Measurements from ENCODE around the gene SERBP1.
"Not testable (repeated sequence)": the region's sequence is repeated elsewhere in the genome, so short reads cannot be mapped to it uniquely, and the experiment has no call there.

Gene SERBP1

DNA sequence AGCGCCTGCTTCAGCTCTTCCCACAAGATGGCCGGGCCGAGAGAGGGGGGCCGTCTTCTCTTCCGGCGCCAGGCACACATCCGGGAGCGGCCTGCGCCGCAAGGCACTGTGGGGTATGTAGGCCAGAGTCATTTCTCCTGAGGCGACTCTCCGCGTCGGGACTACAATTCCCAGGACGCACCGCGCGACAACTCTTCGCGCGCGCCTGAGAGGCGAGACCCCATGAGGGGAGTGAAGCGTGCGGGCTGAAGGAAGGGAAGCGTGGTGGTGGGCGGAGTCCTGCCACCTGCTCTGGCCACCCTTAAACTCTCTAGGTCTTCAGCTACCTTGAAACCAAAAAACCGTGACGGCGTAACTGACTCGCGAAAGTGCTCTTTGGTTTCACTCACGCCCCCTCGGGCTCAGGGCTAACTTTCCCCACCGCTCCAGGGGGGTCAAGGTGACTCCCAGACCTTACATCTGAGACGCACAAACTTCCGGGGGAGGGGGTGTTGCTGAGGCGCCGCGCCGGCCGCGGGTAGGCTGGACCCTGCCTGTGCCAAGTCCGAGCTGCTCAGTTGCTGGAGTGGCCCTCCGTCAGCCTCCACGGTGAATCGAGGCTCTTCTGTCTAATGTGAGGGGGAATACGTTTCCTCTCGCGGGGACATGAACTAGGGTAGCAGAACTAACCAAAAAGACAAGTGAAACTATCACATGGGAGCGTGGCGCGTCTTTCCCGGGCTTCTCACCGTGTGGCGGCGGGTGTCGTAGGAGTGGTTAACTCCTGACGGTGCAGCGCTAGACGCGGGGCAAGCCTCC lies at the start of gene SERBP1:
SERBP1 (minus strand) TSS at position 45 of the 798 bp plus-strand sequence. CDS start 102 bp downstream, outside the sequence.
- peak; percentile 69 for DNase-seq

DNA sequence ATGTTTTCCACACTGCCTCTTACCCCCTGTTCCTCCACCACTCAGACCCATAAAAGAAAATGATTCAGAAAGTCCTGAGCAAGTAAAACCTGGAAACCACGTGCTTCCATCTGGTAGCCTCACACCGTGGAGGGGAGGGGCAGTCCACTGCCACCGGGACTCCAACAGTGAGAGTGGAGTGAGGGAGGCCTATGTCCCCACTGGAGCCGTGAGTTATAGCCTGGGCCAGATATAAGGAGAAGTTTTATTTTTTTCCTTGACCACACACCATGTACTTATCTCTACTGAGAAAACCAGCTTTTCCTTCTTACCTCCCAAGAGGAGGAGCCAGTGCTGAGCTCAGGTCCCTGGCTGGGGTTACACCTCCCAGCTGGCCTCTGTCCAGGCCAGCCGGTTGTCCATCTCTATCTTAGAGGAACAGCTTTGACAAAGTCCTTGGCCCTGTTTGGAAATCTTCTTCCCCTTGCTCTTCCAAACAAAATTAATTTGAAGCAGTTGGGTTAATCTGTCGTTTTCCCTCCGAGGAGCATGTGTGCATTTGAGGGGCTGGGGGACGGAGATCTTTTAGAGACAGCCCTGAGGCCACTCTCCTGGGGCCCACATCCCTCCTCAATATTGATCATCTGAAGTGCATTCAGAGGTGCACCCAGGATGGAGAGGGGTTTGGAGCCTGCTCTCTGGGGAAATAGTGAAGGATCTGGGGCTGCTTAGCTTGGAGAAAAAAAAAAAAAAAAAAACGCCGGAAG lies 49.1 kb upstream of the SERBP1 start:
- no peak for DNase-seq

DNA sequence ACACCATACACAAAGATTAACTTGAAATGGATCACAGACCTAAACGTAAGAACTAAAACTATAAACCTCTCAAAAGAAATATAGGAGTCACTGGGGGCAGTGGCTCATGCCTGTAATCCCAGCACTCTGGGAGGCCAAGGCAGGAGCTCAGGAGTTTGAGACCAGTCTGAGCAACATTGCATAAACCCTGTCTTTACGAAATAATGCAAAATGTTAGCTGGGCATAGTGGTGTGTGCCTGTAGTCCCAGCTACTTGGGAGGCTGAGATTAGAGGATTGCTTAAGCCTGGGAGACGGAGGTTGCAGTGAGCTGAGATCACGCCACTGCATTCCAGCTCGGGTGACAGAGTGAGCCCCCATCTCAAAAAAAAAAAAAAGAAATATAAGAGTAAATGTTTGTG lies 46.7 kb upstream of the SERBP1 start:
- DNase-seq: no peak

DNA sequence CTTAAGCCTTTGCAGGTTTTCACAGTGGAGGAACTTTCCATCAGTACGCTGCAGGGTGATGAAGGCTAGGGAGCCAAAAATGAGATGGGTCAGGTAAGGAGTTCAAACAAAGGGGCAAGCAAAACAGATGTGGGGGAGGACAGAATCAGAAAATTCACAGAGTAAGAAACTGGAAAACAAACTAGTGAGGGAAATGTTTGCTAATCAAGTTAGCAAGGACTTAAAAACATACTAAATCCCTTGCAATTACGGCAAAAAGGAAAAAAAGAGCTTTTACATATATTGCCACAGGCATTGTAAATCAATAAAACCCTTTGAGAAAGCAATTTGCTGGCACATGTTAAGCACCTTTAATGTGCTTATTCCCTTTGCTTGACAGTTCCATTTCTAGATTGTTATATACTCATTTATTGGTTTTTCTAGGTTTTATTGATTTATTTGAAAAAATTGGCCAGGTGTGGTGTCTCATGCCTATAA lies 45.8 kb upstream of the SERBP1 start:
- DNase-seq: no peak

DNA sequence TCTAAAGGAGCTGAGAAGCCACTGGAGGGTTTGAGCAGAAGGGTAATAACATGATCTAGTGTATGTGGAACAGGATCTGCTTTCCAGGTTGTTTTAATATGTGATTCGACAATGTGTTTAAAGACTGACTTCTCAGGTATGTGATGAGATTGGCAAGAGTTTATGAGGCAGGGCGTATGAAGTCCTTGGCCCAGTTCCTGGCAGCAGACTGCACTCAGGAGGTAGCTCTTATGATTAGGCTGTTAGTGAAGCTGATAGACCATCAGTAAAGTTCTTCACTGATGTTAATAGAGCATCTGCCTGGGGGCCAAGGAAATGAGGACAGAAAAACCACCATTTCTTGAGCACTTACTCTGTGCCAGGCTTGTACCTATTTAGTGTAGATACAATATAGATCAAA lies 41.9 kb upstream of the SERBP1 start:
- DNase-seq: no peak

DNA sequence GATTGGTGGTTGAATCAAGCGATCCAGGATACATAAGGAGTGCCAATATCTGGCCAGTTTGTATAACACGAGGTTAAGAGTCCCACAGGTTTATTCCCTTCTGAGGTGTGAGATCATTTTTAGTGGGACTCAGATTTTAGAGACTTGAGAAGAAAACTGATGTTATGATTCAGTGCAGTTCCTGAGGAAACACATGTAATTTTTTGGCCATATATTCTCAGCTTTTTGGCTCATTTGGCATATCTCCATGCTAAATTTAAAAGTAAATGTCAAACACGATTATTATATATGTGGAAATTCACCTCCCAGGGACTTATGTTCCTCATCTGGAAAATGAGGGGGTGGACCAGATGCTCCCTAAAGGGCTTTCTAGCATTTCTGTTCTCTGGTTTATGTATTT lies 39.2 kb upstream of the SERBP1 start:
- DNase-seq: no peak

DNA sequence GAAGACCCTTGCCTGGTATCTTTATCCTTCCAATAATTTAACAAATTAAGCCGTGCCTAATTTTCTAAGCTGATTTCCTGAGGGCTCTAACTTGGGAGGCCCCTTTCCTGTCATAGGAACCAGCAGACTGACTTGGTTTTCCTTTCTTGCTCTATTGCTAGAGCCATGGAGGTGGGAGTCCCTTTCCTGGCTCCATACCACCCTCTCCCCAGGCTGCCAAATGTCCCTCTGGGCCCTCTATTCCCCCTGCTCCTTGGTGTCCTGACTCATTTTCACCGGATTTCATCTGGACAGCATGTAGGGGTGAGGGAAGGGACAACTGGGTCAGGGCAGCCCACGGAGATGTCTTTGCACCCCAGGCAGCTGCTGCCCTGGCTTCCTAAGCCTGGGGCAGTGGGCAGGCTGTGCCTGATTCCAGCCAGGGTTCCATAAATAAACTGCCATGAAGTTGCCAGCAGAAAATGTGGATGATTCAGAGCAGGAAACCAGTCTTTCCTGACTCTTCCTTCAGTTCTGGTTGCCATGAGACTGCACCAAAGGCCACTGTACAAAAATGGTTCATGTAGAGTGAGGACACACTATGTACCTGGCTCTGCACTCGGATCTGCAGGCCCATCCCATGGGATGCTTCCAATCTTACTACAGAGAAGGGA lies 38.0 kb upstream of the SERBP1 start:
- DNase-seq: no peak

DNA sequence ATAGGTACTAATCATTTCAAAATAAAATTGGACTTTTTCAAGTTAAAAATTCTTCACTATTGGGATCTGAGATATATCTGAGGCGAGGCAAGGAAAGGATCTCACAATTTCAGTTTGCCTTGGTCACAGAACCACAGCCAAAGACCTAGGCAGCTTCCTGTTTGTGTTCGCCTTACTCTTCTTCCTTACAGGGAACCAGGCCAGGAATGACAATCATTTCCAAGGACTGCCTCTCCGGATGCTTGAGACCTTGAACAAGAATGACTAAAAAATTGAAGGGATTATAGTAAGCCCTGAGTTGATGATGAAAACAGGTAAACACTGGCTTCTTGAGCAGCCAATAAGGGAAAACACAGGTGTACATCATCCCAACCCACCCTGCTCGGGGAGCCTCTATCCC lies 35.2 kb upstream of the SERBP1 start:
- DNase-seq: no peak

DNA sequence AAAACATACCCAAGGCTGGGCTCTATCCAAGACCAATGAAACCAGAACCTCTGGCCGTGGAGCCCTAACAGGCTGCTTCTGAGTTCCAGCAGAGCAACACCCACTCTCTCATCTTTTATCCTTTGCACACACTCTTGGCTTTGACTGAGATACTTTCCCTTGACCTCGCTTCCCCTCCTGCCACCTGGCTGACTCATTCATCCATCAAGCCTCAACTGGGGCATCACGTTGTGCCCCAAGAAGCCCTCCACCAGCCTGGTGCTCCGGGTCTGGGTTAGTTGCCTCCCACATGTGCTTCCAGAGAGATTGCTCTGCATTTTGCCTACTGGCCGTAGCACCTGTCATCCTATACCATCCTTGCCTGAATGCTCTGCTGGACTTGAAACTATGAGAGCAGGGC lies 34.5 kb upstream of the SERBP1 start:
- no peak for DNase-seq

DNA sequence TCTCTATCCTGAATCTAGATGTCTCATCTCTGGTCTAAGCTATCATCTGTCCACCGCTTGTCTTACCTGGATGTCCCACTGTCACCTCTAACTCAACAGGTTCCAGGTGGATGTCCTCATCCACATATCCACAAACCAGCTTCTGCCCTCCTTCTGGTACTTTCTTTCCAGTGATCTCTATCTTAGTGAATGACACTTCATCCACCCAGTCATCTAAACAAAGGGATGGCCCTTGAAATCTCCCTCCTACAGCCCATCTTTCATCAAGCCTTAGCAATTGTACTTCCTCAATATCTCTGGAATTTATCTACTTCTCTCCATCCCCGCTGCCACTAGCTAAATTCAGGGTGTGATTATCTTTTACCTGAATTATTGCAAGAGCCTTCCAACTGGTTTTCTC lies 33.9 kb upstream of the SERBP1 start:
- DNase-seq: no peak

DNA sequence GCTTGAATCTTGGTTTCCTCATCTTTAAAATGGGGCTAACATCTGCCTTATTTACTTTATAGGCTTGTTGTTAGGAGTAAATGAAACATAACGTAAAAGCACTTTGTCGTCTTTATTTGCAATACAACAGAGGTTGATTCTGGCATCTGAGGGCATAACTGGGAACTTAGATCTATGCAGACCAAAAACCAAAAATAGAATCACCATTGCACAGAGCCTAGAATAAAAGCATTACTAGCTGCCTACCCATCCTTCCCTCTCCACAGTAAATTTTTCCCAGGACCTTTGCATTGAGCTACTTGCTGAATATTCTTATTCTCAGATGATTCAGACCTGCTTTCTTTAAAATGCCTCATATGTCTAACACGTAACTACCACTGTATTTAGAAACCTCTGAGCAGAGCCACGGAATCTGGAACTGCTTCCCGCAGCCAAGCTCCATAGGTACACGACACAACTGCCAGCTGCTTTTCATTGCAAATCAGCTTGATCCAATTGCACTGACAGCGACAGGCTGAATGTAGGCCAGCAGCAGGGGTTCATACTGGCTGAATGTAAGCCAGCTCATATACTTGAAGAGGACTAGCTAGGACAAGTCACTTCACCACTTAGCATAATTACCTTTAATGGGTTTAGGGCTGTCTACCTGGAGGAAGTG lies 33.2 kb upstream of the SERBP1 start:
- DNase-seq: no peak

DNA sequence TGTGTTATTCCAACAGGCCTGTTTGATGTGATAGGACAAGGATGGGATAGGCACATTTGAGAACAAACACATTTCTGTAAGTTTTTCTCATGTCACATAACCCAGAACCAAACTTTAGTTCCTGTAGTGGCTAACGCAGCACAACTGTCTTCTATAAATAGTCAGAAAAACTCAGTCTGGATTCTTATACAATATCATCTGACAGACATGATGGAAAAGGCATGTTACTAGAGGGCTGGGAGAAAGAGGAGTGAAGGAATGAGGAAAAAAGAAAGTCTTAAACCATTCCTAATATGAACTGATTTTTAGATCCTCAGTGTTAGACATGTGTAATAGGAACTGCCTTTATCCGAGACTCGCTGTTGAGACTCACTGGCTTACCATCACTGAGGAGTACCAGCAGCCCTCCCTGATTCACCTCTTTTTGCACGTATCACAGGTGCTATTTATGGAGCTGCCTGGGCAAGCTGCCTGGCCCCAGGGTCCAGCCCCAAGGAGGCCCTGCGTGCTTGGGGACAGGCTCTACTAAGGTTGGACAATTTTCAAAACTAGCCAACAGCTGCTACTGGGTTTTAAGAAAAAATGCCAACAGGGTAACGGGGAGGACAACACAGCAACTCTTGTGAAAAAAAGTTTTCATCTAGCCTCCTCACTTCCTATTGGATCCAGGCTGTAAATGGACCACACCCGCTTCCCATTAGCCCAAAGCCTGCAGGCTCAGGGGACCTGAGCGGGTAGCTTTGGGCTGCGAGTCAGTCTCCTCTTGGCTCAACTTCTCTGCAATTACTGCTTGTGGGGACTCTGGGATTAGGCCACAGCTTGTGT lies 30.7 kb upstream of the SERBP1 start:
- no peak for DNase-seq

DNA sequence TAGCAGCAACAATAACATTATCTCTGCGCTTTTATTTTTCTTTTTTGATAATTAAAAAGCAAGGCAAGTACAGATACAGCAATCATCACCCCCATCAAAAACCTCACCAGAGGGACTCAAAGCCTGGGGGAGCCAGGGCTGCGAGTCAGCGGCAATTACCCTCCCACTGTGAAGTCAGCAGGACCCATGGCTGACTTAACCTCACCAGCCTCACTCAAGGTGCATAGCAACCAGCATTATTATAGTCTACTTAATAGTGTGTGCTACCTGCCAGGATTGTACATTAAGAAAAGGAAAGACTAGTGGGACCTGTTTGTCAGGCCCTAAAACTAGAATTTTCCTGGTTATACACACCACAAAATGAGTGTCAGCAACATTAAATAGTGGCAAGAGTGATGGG lies 28.9 kb upstream of the SERBP1 start:
- no peak for DNase-seq

DNA sequence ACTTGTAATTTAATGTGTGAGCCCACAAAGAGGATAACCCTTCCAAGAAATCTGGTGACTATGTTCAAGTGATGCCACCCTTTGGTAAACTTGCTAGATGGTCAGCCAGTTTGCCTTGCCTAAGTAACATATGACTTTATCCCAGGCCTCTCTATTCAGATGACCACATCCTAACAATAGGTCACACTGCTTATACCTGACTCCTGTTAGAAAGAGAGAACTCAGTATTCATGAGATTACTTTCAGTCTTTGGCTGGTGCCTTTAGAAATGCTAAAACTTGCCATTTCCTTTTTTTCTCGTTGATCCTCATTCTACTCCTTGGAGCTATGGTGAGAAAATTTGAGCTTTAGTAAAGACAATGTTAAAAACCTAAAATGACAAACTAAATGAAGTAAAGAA lies 28.5 kb upstream of the SERBP1 start:
- DNase-seq: no peak

DNA sequence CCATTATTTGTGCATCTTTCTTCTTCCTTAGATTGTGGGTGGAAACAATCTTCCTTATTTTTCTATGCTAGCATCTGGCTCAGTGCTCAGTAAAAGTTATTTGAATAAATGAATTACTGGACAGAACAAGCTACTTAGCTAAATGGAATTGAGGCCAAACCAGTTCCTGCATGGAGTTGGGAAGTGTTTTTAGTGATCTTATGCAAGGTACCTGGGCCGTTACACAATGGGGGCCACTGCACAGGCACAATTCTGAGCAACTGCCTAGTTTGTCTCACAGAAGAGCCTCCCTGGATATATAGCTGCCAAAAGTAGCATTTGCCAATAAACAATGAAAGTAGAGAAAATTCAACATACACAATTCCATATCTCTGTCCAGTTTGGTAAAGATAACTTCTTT lies 27.0 kb upstream of the SERBP1 start:
- no peak for DNase-seq

DNA sequence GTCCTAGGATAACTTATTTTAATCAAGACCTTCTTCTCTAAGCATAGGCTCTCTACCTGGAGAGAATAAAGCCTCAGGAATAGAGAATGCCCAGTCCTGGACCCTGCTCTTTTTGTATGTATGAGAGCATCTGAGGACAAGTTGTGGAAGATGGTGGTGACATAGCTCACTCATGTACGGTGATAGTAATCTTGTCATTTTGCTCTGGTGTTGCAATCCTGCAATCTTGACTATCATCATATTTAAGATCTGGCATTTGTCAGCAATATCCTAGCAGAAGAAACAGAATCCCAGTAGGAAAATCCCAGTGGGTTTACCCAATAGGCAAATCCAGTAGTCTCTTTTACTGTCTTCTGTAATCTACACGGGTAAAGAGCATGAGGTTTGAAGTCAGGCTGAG lies 21.6 kb upstream of the SERBP1 start:
- DNase-seq: no peak

DNA sequence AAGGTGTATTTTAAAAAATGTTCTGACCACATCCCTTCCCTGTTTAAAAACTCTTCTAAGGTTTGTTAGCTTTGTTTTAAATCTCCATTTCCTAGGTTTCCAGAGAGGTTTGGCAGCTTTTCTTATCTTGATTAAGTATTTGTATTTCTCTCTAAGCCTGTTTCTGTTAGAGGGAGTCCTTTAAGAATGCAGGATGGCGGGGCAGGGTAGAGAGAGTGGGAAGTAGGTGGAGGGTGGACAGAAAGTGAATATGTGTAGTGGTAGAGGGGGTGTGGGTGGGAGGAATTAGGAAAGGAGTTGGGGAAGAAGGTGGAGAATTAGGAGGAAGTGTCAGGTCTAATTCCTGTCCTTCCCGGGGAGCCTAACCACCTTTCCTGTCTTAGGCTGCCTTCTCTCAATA lies 21.2 kb upstream of the SERBP1 start:
- DNase-seq: no peak

DNA sequence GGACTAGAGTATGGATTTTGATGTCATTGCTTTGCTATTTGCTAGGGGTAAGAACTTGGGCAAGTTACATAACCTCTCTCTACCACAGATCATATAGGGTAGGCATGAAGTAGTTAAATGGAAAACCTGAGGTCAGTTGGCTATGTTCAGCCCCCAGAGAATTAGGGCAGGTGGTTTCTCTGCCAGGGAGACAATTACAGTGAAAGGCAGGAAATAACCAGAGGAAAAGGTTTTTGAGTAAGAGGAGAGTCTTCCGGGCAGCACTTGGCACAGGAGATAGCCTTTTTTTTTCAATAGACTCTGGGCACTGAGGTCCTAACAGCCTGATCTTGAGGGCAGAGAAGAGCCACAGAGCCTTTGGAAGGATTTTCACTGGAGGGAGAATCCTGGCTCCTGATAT lies 16.7 kb upstream of the SERBP1 start:
- DNase-seq: no peak

DNA sequence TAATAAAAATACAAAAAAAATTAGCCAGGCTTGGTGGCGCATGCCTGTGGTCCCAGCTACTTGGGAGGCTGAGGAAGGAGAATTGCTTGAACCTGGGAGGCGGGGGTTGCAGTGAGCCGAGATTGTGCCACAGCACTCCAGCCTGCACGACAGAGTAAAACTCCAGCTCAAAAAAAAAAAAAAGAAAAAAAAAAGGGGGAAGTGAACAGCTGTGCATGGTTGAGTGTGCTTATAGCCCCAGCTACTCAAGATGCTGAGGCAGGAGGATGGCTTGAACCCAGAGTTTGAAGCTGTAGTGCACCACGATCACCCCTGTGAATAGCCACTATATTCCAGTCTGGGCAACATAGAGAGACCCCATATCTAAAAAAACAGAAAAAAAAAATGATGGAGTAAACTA lies 15.8 kb upstream of the SERBP1 start:
- not testable (repeated sequence) for DNase-seq

DNA sequence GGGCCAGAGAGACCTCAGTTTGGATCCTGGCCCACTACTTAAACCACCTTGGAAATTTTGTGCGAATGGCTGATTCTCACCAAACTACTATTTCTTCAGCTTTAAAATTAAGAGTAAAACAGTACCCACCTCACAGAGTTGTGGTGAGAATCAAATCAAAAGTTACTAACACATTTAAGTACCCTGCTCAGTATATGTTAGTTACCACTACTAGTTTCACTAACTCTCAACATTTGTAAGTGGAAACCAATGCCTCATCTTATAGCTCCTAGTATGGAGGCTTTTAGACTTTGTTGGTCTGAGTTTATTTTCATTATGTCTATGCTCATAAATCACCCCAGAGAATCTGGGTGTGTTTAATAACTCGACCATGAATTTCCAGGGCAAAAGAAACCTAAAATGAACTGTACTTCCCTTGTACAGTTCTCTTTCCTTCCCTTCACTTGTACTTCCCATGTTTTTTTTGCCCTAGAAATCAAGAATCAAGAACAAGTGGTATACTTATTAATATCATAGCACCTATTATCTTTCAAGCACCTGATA lies 11.6 kb upstream of the SERBP1 start:
- DNase-seq: no peak

DNA sequence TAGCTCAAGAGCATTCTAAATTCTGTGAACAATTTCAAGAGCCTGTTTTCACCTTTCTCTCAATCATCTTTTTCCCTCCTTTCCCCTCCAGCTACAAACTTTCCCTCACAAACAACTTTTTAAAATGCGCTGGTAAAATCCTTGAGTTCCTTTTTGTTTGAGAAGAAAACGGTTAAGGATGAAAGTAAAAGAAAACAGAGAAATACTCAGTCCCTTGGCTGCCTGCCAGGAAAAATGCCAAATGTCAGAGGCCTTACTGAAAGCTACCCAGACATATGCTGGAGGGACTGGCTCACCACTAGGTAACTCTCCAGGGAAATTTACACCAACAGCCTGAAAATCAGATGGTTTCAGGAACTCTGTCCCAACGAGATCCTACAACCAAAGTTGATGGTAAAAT lies 11.0 kb upstream of the SERBP1 start:
- no peak for DNase-seq

DNA sequence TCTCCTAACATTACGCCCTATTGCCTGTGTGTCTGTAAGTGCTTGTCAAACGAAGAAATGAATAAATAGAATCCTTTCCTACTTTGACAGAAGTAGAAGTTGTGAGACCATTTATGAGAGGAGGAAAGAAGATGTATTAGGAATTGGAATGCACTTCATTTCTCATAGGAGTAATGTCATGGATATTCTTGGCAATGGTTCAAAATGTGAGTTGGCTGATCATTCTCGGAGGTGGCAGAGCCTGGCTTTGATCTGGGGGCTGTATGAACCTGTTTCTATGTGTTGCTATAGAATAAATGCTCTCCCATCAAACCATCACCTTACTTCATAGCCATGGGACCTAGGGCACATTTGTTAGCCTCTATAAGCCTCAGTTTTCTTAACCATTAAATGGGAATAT lies 10.1 kb upstream of the SERBP1 start:
- DNase-seq: no peak

All from SIG-M5 (cell line).